H9 (cell line): Measurements from ENCODE around the gene ARHGEF12. TPM values are rescaled to one million over a fixed set of nuclear protein-coding genes. Genes with fewer than 3 reads are reported as not detected.

Source experiments
- DNase-seq: peaks from one replicate; pipeline ENCODE4 v3.0.0-alpha.2; 2017
- H2AFZ ChIP-seq: one replicate; pipeline ENCODE4 v1.6.1; 2013; ENCODE audit warnings: mild to moderate bottlenecking, low read length, control low read depth, moderate library complexity
- H2AK5ac ChIP-seq: 2 replicates; pipeline ENCODE4 v1.6.1; 2013; ENCODE audit warnings: low read length, control low read depth, mixed read lengths; ENCODE audit not compliant: insufficient read length
- H2BK120ac ChIP-seq: one replicate; pipeline ENCODE4 v1.6.1; 2013; ENCODE audit warnings: low read depth, mild to moderate bottlenecking, low read length, control low read depth, inconsistent platforms; ENCODE audit not compliant: poor library complexity, severe bottlenecking
- H2BK12ac ChIP-seq: 2 replicates; pipeline ENCODE4 v1.6.1; 2013; ENCODE audit warnings: low read length, control low read depth, mixed read lengths, low read depth; ENCODE audit not compliant: insufficient read length
- H2BK15ac ChIP-seq: 2 replicates; pipeline ENCODE4 v1.6.1; 2013; ENCODE audit warnings: low read depth, low read length, control low read depth
- H2BK20ac ChIP-seq: one replicate; pipeline ENCODE4 v1.6.1; 2013; ENCODE audit warnings: low read depth, mild to moderate bottlenecking, low read length, control low read depth, inconsistent platforms; ENCODE audit not compliant: poor library complexity, severe bottlenecking
- H2BK5ac ChIP-seq: 2 replicates; pipeline ENCODE4 v1.6.1; 2013; ENCODE audit warnings: low read length, control low read depth, mixed read lengths; ENCODE audit not compliant: insufficient read length
- H3K14ac ChIP-seq: 2 replicates; pipeline ENCODE4 v1.6.1; 2013; ENCODE audit warnings: low read length, control low read depth; ENCODE audit not compliant: insufficient read depth
- H3K18ac ChIP-seq: 2 replicates; pipeline ENCODE4 v1.6.1; 2013; ENCODE audit warnings: low read depth, mild to moderate bottlenecking, mixed read lengths, low read length, control low read depth; ENCODE audit not compliant: insufficient read length
- H3K23ac ChIP-seq: 2 replicates; pipeline ENCODE4 v1.6.1; 2013; ENCODE audit warnings: low read length, control low read depth, mixed read lengths, low read depth; ENCODE audit not compliant: insufficient read length
- H3K23me2 ChIP-seq: 2 replicates; pipeline ENCODE4 v1.6.1; 2013; ENCODE audit warnings: low read depth, mild to moderate bottlenecking, mixed read lengths, low read length, control low read depth; ENCODE audit not compliant: insufficient read length, poor library complexity, severe bottlenecking
- H3K27ac ChIP-seq: 2 replicates; pipeline ENCODE4 v1.5.1; 2013; ENCODE audit warnings: low read length, control low read depth, mixed read lengths, low read depth; ENCODE audit not compliant: insufficient read length
- H3K27me3 ChIP-seq: 2 replicates; pipeline ENCODE4 v1.6.1; 2013; ENCODE audit warnings: low read length, control low read depth, inconsistent platforms; ENCODE audit not compliant: insufficient read depth
- H3K4ac ChIP-seq: 2 replicates; pipeline ENCODE4 v1.6.1; 2013; ENCODE audit warnings: low read depth, mild to moderate bottlenecking, control low read depth, inconsistent platforms, low read length, moderate library complexity
- H3K4me1 ChIP-seq: 2 replicates; pipeline ENCODE4 v1.6.1; 2013; ENCODE audit warnings: low read length, control low read depth, inconsistent platforms; ENCODE audit not compliant: insufficient read depth
- H3K4me2 ChIP-seq: 2 replicates; pipeline ENCODE4 v1.6.1; 2013; ENCODE audit warnings: low read length, control low read depth, mixed read lengths; ENCODE audit not compliant: insufficient read length, insufficient read depth
- H3K56ac ChIP-seq: 2 replicates; pipeline ENCODE4 v1.6.1; 2013; ENCODE audit warnings: low read depth, mild to moderate bottlenecking, mixed read lengths, low read length, control low read depth; ENCODE audit not compliant: insufficient read length
- H3K79me1 ChIP-seq: 2 replicates; pipeline ENCODE4 v1.6.1; 2013; ENCODE audit warnings: low read depth, mild to moderate bottlenecking, moderate library complexity, low read length, control low read depth, inconsistent platforms; ENCODE audit not compliant: insufficient read depth, poor library complexity, severe bottlenecking
- H3K79me2 ChIP-seq: 2 replicates; pipeline ENCODE4 v1.6.1; 2013; ENCODE audit warnings: low read length, control low read depth, inconsistent platforms; ENCODE audit not compliant: insufficient read depth
- H3K9ac ChIP-seq: 2 replicates; pipeline ENCODE4 v1.6.1; 2013; ENCODE audit warnings: low read length, control low read depth, mixed read lengths; ENCODE audit not compliant: insufficient read length; ENCODE audit errors: extremely low read depth
- H3K9me3 ChIP-seq: one replicate; pipeline ENCODE4 v1.6.1; 2013; ENCODE audit warnings: low read depth, low read length, inconsistent platforms; ENCODE audit not compliant: control insufficient read depth
- H3T11ph ChIP-seq: one replicate; pipeline ENCODE4 v1.6.1; 2013; ENCODE audit warnings: mild to moderate bottlenecking, low read length, control low read depth, inconsistent platforms
- H4K20me1 ChIP-seq: one replicate; pipeline ENCODE4 v1.6.1; 2013; ENCODE audit not compliant: control insufficient read depth, insufficient read length, insufficient read depth
- H4K5ac ChIP-seq: 2 replicates; pipeline ENCODE4 v1.6.1; 2013; ENCODE audit warnings: low read depth, mild to moderate bottlenecking, mixed read lengths, low read length, control low read depth; ENCODE audit not compliant: insufficient read length
- H4K8ac ChIP-seq: replicated peaks from 2 replicates; pipeline ENCODE4 v1.6.1; 2013; ENCODE audit warnings: low read length, control low read depth, mixed read lengths, low read depth; ENCODE audit not compliant: insufficient read length
- H4K91ac ChIP-seq: 2 replicates; pipeline ENCODE4 v1.6.1; 2013; ENCODE audit warnings: low read depth, mild to moderate bottlenecking, moderate library complexity, mixed read lengths, low read length, control low read depth; ENCODE audit not compliant: insufficient read length
- H3K27ac Mint-ChIP-seq, 3 experiments: 2 replicates in 2 of 3; 3 replicates in 1 of 3; pipeline ENCODE4 v1.8.0; 2020 to 2021; ENCODE audit warnings: mixed read lengths in 3 of 3, mild to moderate bottlenecking in 1 of 3, moderate library complexity in 1 of 3
- H3K27me3 Mint-ChIP-seq: 2 replicates; pipeline ENCODE4 v1.8.0; 2021; ENCODE audit warnings: low read depth, mild to moderate bottlenecking, moderate library complexity, mixed read lengths
- H3K36me3 Mint-ChIP-seq, 3 experiments: 2 replicates in 2 of 3; 3 replicates in 1 of 3; pipeline ENCODE4 v1.8.0; 2020 to 2021; ENCODE audit warnings: low read depth in 3 of 3, mixed read lengths in 3 of 3; ENCODE audit not compliant: insufficient read depth in 1 of 3
- H3K4me1 Mint-ChIP-seq, 2 experiments: 2 replicates each; pipeline ENCODE4 v1.8.0; 2020; ENCODE audit warnings: mixed read lengths in 2 of 2
- H3K4me3 Mint-ChIP-seq, 2 experiments: 2 replicates in 1 of 2; 3 replicates in 1 of 2; pipeline ENCODE4 v1.8.0; 2020 to 2021; ENCODE audit warnings: mild to moderate bottlenecking in 2 of 2, mixed read lengths in 2 of 2, moderate library complexity in 1 of 2
- H3K9me3 Mint-ChIP-seq, 2 experiments: 2 replicates in 1 of 2; 3 replicates in 1 of 2; pipeline ENCODE4 v1.8.0; 2020; ENCODE audit warnings: mild to moderate bottlenecking in 2 of 2, mixed read lengths in 2 of 2, moderate library complexity in 1 of 2
- CTCF ChIP-seq: fragments of 200-600 bp; sonication (generic); conservative IDR thresholded peaks from 3 replicates; pipeline ENCODE4 v1.8.0; 2021; ENCODE audit warnings: antibody characterized with exemption, mild to moderate bottlenecking
- WGBS: extraction: QIAGEN DNeasy Blood & Tissue Kit; methylation state at CpG from one replicate; pipeline ENCODE4 v1.1.7; 2013; ENCODE audit warnings: missing lambda C conversion rate, low lambda C conversion rate, mixed read lengths; ENCODE audit not compliant: insufficient read length; ENCODE audit errors: extremely low coverage; 5-methylcytosine and 5-hydroxymethylcytosine counted together
- total RNA-seq: library from RNA; stranded (reverse); gene quantifications from 2 replicates; pipeline ENCODE4 v1.2.1, GENCODE V29; 2021

ARHGEF12 gene
- total RNA-seq, 1 experiment from 2014 or later: 27.0 TPM

- Histone ChIP-seq H3K23me2 (peaks cover 17% of the 10 kb centered on the region), H4K20me1 (no peaks in the 10 kb centered on the region), H3K79me2 (peaks cover 4% of the 10 kb centered on the region), H3K23ac (no peak overlapping the region), H3K79me1 (no peaks in the 10 kb centered on the region), H3K9ac (no peak overlapping the region), H4K8ac (no peak overlapping the region), H3K14ac (no peak overlapping the region), H2AK5ac (no peak overlapping the region), H3K27ac (no peak overlapping the region), H2BK15ac (no peak overlapping the region), H3K9me3 (no peaks in the 10 kb centered on the region), H2BK120ac (no peak overlapping the region), H3T11ph (no peak overlapping the region), H3K56ac (no peak overlapping the region), H3K4me2 (no peak overlapping the region), H3K4ac (no peak overlapping the region), H2BK5ac (no peak overlapping the region), H3K27me3 (no peaks in the 10 kb centered on the region), H2BK20ac (no peak overlapping the region), H2AFZ (no peak overlapping the region), H2BK12ac (no peak overlapping the region), H4K91ac (no peak overlapping the region), H4K5ac (no peak overlapping the region), H3K4me1 (0 out of 2 replicates have a peak, but pooled peaks cover under 1% of the 10 kb centered on the region), H3K18ac (no peak overlapping the region)
- no CpG with 5 or more reads among the region's 1 CpG for WGBS
- no peak for TF ChIP-seq CTCF
- no peak for DNase-seq
- Mint-ChIP-seq H3K36me3 (peaks cover 3 to 9% (median 8%) of the 10 kb centered on the region in 3 experiments; a peak in 5 of 7 replicates), H3K9me3 (no peaks in the 10 kb centered on the region), H3K4me1 (peaks cover 20 to 26% of the 10 kb centered on the region in 2 experiments), H3K27ac (no peak overlapping the region), H3K4me3 (no peak overlapping the region), H3K27me3 (no peaks in the 10 kb centered on the region)
Observed at GRCh38 chr11:120334332-120334731, 1.9 kb upstream of the ARHGEF12 start.
